GM12878 (cell line): ENCODE measurements around the gene OPCML. TPM values are rescaled to one million over a fixed set of nuclear protein-coding genes. Genes with fewer than 3 reads are reported as not detected.

Experiments used
- ATAC-seq: fragments of 200-7000 bp; cut with Tn5 transposase; 3 replicates; pipeline ENCODE4 v1.9.1; 2020; ENCODE audit warnings: mild to moderate bottlenecking, moderate library complexity
- BruUV-seq: library from RNA; stranded (reverse); fragments of 400-500 nt; replicated peaks from 2 replicates; lab custom pipeline; 2021; lab: Mats Ljungman, UMichigan
- CTCF ChIA-PET: fragments of 300-600 bp; sonication (Branson Sonifier 250); formaldehyde crosslinking; extraction: SDS; loops from one replicate; lab custom pipeline; 2021; ENCODE audit warnings: inconsistent platforms; lab: Yijun Ruan, JAX
- POLR2A ChIA-PET: fragments of 350-600 bp; formaldehyde crosslinking; extraction: SDS; loops from one replicate; lab custom pipeline; 2021; ENCODE audit warnings: inconsistent platforms; lab: Charles Lee
- RAD21 ChIA-PET: fragments of 300-600 bp; sonication (Branson Sonifier 250); formaldehyde crosslinking; loops from one replicate; lab custom pipeline; 2023; ENCODE audit warnings: antibody characterized with exemption; ENCODE audit not compliant: unreplicated experiment; lab: Charles Lee
- SMC1A ChIA-PET: fragments of 300-600 bp; sonication (Branson Sonifier 250); formaldehyde crosslinking; loops from one replicate; lab custom pipeline; 2023; ENCODE audit not compliant: unreplicated experiment, uncharacterized antibody; lab: Charles Lee
- DNase-seq: peaks from one replicate; pipeline ENCODE4 v3.0.0-alpha.2; 2011; ENCODE audit warnings: low read depth, low spot score
- FAIRE-seq: peaks from 3 replicates; lab custom pipeline; 2011; peaks lifted over from hg19 to GRCh38; lab: Jason Lieb, UNC
- H2AFZ ChIP-seq: 2 replicates; pipeline ENCODE4 v1.6.0; 2011; ENCODE audit warnings: low read depth, low read length, control low read depth; ENCODE audit not compliant: control insufficient read depth
- H3K27ac ChIP-seq: 2 replicates; pipeline ENCODE4 v1.5.1; 2011; ENCODE audit warnings: control low read depth; ENCODE audit not compliant: control insufficient read depth, insufficient read depth
- H3K27me3 ChIP-seq, 2 experiments: replicated peaks in 1 of 2; 2 replicates each; pipeline versions ENCODE4 v1.6.0 to v1.6.1; 2011; ENCODE audit warnings: low read length in 1 of 2; ENCODE audit not compliant: control insufficient read depth in 2 of 2, insufficient read depth in 2 of 2
- H3K36me3 ChIP-seq, 2 experiments: 2 replicates each; pipeline ENCODE4 v1.5.1; 2011; ENCODE audit warnings: low read length in 1 of 2; ENCODE audit not compliant: control insufficient read depth in 2 of 2, insufficient read depth in 2 of 2
- H3K4me1 ChIP-seq: 2 replicates; pipeline ENCODE4 v1.6.1; 2011; ENCODE audit warnings: mild to moderate bottlenecking, low read length, moderate library complexity, mixed read lengths; ENCODE audit not compliant: control insufficient read depth, insufficient read depth
- H3K4me2 ChIP-seq: 2 replicates; pipeline ENCODE4 v1.6.0; 2011; ENCODE audit warnings: control low read depth; ENCODE audit not compliant: control insufficient read depth, insufficient read depth
- H3K4me3 ChIP-seq: fragments of 200-600 bp; sonication (generic); 2 replicates; pipeline ENCODE4 v1.5.1; 2016
- H3K79me2 ChIP-seq: 2 replicates; pipeline ENCODE4 v1.6.0; 2011; ENCODE audit warnings: low read length; ENCODE audit not compliant: control insufficient read depth, insufficient read depth
- H3K9ac ChIP-seq: 2 replicates; pipeline ENCODE4 v1.8.0; 2011; ENCODE audit warnings: low read length, control low read depth, mixed read lengths; ENCODE audit not compliant: control insufficient read depth, insufficient read depth
- H3K9me3 ChIP-seq: replicated peaks from 3 replicates; pipeline ENCODE4 v1.5.1; 2011; ENCODE audit warnings: mild to moderate bottlenecking, low read length; ENCODE audit not compliant: control insufficient read depth, insufficient read depth
- H4K20me1 ChIP-seq: 2 replicates; pipeline ENCODE4 v1.6.0; 2011; ENCODE audit not compliant: control insufficient read depth, insufficient read depth
- CEBPB ChIP-seq, 2 experiments: fragments of 150-350 bp in 1 of 2; IDR thresholded peaks; 2 replicates each; pipeline ENCODE4 v1.6.1; 2012 to 2014; ENCODE audit warnings: low read depth in 2 of 2, low read length in 2 of 2, borderline replicate concordance in 1 of 2, inconsistent platforms in 1 of 2
- CREM ChIP-seq: IDR thresholded peaks from 2 replicates; pipeline ENCODE4 v1.6.1; 2014; ENCODE audit warnings: antibody characterized with exemption, low read depth
- FOS ChIP-seq: IDR thresholded peaks from 3 replicates; pipeline ENCODE4 v1.6.1; 2011; ENCODE audit warnings: borderline replicate concordance; ENCODE audit not compliant: insufficient read length; ENCODE audit errors: extremely low read depth
- HCFC1 ChIP-seq: fragments of 150-350 bp; IDR thresholded peaks from 2 replicates; pipeline ENCODE4 v1.6.1; 2014; ENCODE audit warnings: low read length
- KLF5 ChIP-seq: fragments of 450-650 bp; IDR thresholded peaks from 2 replicates; pipeline ENCODE4 v1.6.1; 2014; ENCODE audit warnings: mild to moderate bottlenecking; ENCODE audit not compliant: partially characterized antibody
- MXI1 ChIP-seq: fragments of 150-350 bp; IDR thresholded peaks from 2 replicates; pipeline ENCODE4 v1.6.1; 2011; ENCODE audit warnings: low read depth, mild to moderate bottlenecking, inconsistent platforms, low read length, improper control_type of control experiment
- NFXL1 ChIP-seq: fragments of 450-650 bp; IDR thresholded peaks from 2 replicates; pipeline ENCODE4 v1.6.1; 2017; ENCODE audit warnings: antibody characterized with exemption, mild to moderate bottlenecking, borderline replicate concordance
- NR2C2 ChIP-seq: IDR thresholded peaks from 2 replicates; pipeline ENCODE4 v1.6.1; 2011; ENCODE audit warnings: borderline replicate concordance, low read depth; ENCODE audit not compliant: control insufficient read depth, insufficient read length
- SREBF1 ChIP-seq: IDR thresholded peaks from 2 replicates; pipeline ENCODE4 v1.6.1; 2012; ENCODE audit warnings: mild to moderate bottlenecking, low read length
- ZNF217 ChIP-seq: fragments of 450-650 bp; IDR thresholded peaks from 2 replicates; pipeline ENCODE4 v1.6.1; 2017; ENCODE audit warnings: antibody characterized with exemption, mild to moderate bottlenecking
- ZNF384 ChIP-seq: IDR thresholded peaks from 2 replicates; pipeline ENCODE4 v1.6.1; 2012; ENCODE audit warnings: low read depth, mild to moderate bottlenecking, low read length, improper control_type of control experiment, borderline replicate concordance
- WGBS: methylation state at CpG from one replicate; pipeline ENCODE4 v1.1.6; 2016; ENCODE audit warnings: low lambda C conversion rate; ENCODE audit not compliant: insufficient replicate concordance, insufficient coverage; ENCODE audit errors: missing lambda C conversion rate; 5-methylcytosine and 5-hydroxymethylcytosine counted together
- in situ Hi-C: fragments of 300-500 bp; cut with MboI; formaldehyde crosslinking; loops from 9 replicates; pipeline ENCODE4 v1.14.3; 2018; ENCODE audit warnings: mixed read lengths
- intact Hi-C: fragments of 100-400 bp; cut with micrococcal nuclease; formaldehyde crosslinking; loops from one replicate; pipeline ENCODE4 v1.14.2; 2022; ENCODE audit not compliant: unreplicated experiment
- polyA plus RNA-seq, 11 experiments: library from polyadenylated mRNA; depleted of rRNA in 4 of 11; unstranded in 6 of 11; stranded (reverse) in 5 of 11; fragments of >200 nt; fragmentation: Nextera tagmentation in 4 of 11; fragmentation: Illumina TruSeq in 1 of 11; extraction: Ambion mirVana in 4 of 11; extraction: Trizol in 1 of 11; gene quantifications; 1 replicate in 1 of 11; 2 replicates in 10 of 11; pipeline versions ENCODE4 v1.2.1 to v1.2.3, GENCODE V29; 2011 to 2016; ENCODE audit warnings: inconsistent platforms in 2 of 11, missing spikeins in 2 of 11, low read depth in 1 of 11
- total RNA-seq, 4 experiments: library from RNA; depleted of rRNA in 3 of 4; stranded (reverse); fragments of >200 nt in 3 of 4; fragmentation: Illumina TruSeq in 1 of 4; extraction: Trizol in 1 of 4; gene quantifications; 2 replicates each; pipeline versions ENCODE4 v1.2.1 to v1.2.3, GENCODE V29; 2013 to 2021
- TF ChIP-seq, protein P1 (sequence below): IDR thresholded peaks from 2 replicates; pipeline ENCODE4 v1.6.1; 2012; ENCODE audit warnings: improper control_type of control experiment, low read depth, low read length; ENCODE audit not compliant: insufficient replicate concordance

The OPCML gene
- total and polyA plus RNA-seq, 10 of the 15 experiments (the other 5 are each of a cell fraction or from before 2014, with no cell fraction given) = 0.84 TPM; not detected in 9

DNA sequence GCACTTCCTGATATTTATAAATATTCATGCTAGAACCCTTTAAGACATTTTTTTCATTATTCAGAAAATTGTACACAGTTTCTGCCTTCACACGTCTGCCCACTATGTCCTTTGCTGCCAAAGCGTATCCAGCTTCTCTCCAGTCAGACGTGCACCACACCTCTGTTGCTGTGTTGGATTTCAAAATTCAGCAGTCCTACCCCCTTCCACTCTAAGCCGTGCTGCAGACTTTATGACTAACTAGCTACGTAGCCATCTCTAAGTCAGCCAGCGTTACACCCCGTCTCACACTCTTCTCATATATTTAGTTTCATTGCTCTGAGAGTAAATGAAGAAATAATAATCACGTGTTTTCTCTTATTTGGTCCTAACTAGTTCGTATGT, 28.2 kb upstream of the OPCML start:
- Histone ChIP-seq H3K4me2 (no peak overlapping the region), H3K27me3 (no peaks in the 10 kb centered on the region), H3K36me3 (no peaks in the 10 kb centered on the region), H4K20me1 (no peaks in the 10 kb centered on the region), H3K79me2 (no peaks in the 10 kb centered on the region), H3K4me3 (no peak overlapping the region), H3K27ac (no peak overlapping the region), H3K9me3 (no peaks in the 10 kb centered on the region), H3K9ac (no peak overlapping the region), H3K4me1 (no peaks in the 10 kb centered on the region), H2AFZ (no peak overlapping the region)
- intact Hi-C loops (no loop called here), in situ Hi-C loops (no loop called here)
- SMC1A ChIA-PET = no interaction called here
- 34% methylated on average over 9 of the region's 9 CpGs for WGBS
- DNase-seq = no peak
- TF ChIP-seq MXI1 (no peak), SREBF1 (no peak), KLF5 (no peak), NFXL1 (no peak), CEBPB (IDR thresholded peaks at IDR 0.05; ENCODE audit: borderline replicate concordance in 1 of 2, low read depth in 2 of 2, low read length in 2 of 2) (no peak), NR2C2 (no peak), HCFC1 (no peak)
- CTCF ChIA-PET = interaction anchor here (0.6 kb wide), 1 partner anchor 15 kb away, joined by 4 read pairs; no protein-coding TSS in a partner anchor
- RAD21 ChIA-PET = no interaction called here
- ATAC-seq = no peak
- POLR2A ChIA-PET = no interaction called here
- no peak for FAIRE-seq
- no TSS peak for BruUV-seq

- intact Hi-C loops = no loop called here
- Histone ChIP-seq H3K4me3 (no peak overlapping the region), H4K20me1 (no peaks in the 10 kb centered on the region), H3K36me3 (no peaks in the 10 kb centered on the region), H3K79me2 (no peaks in the 10 kb centered on the region), H3K9ac (no peak overlapping the region), H3K9me3 (no peaks in the 10 kb centered on the region), H2AFZ (no peak overlapping the region), H3K4me1 (no peaks in the 10 kb centered on the region), H3K27me3 (no peaks in the 10 kb centered on the region), H3K4me2 (no peak overlapping the region), H3K27ac (no peak overlapping the region)
- TF ChIP-seq, protein P1, sequence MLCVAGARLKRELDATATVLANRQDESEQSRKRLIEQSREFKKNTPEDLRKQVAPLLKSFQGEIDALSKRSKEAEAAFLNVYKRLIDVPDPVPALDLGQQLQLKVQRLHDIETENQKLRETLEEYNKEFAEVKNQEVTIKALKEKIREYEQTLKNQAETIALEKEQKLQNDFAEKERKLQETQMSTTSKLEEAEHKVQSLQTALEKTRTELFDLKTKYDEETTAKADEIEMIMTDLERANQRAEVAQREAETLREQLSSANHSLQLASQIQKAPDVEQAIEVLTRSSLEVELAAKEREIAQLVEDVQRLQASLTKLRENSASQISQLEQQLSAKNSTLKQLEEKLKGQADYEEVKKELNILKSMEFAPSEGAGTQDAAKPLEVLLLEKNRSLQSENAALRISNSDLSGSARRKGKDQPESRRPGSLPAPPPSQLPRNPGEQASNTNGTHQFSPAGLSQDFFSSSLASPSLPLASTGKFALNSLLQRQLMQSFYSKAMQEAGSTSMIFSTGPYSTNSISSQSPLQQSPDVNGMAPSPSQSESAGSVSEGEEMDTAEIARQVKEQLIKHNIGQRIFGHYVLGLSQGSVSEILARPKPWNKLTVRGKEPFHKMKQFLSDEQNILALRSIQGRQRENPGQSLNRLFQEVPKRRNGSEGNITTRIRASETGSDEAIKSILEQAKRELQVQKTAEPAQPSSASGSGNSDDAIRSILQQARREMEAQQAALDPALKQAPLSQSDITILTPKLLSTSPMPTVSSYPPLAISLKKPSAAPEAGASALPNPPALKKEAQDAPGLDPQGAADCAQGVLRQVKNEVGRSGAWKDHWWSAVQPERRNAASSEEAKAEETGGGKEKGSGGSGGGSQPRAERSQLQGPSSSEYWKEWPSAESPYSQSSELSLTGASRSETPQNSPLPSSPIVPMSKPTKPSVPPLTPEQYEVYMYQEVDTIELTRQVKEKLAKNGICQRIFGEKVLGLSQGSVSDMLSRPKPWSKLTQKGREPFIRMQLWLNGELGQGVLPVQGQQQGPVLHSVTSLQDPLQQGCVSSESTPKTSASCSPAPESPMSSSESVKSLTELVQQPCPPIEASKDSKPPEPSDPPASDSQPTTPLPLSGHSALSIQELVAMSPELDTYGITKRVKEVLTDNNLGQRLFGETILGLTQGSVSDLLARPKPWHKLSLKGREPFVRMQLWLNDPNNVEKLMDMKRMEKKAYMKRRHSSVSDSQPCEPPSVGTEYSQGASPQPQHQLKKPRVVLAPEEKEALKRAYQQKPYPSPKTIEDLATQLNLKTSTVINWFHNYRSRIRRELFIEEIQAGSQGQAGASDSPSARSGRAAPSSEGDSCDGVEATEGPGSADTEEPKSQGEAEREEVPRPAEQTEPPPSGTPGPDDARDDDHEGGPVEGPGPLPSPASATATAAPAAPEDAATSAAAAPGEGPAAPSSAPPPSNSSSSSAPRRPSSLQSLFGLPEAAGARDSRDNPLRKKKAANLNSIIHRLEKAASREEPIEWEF = no peak
- TF ChIP-seq MXI1 (no peak), CREM (no peak), ZNF217 (no peak), FOS (no peak), ZNF384 (no peak)
- ChIA-PET CTCF (interaction anchor here (0.6 kb wide), 1 partner anchor 14 kb away, joined by 4 read pairs; no protein-coding TSS in a partner anchor), POLR2A (no interaction called here), SMC1A (no interaction called here), RAD21 (no interaction called here)
- no peak for ATAC-seq
- no peak for FAIRE-seq
- in situ Hi-C loops = no loop called here
- DNase-seq = no peak
- no TSS peak for BruUV-seq
- WGBS = 62% methylated on average over 10 of the region's 10 CpGs
These were observed 27.7 kb upstream of the OPCML start for GRCh38 chr11:133559833-133560471.
